HepG2 (cell line): ENCODE results near the gene OR52E2. TPM values are rescaled to one million over a fixed set of nuclear protein-coding genes. Genes with fewer than 3 reads are reported as not detected.

Experiments used
- ATAC-seq: fragments of 200-7000 bp; cut with Tn5 transposase; 3 replicates; pipeline ENCODE4 v1.9.1; 2020; ENCODE audit warnings: mild to moderate bottlenecking, moderate library complexity
- BruUV-seq: library from RNA; stranded (reverse); fragments of 400-500 nt; replicated peaks from 2 replicates; lab custom pipeline; 2021; lab: Mats Ljungman, UMichigan
- CTCF ChIA-PET: fragments of 300-600 bp; formaldehyde crosslinking; extraction: SDS; loops from one replicate; lab custom pipeline; 2021; ENCODE audit warnings: low total read pairs, inconsistent platforms, low intra/inter-chr PET ratio; lab: Yijun Ruan, JAX
- POLR2A ChIA-PET: fragments of 350-600 bp; sonication (Branson Sonifier 250); formaldehyde crosslinking; loops from one replicate; lab custom pipeline; 2020; ENCODE audit warnings: antibody characterized with exemption, inconsistent platforms; lab: Yijun Ruan, JAX
- DNase-seq: peaks from one replicate; pipeline ENCODE4 v3.0.0-alpha.2; 2015; ENCODE audit warnings: low spot score
- FAIRE-seq: peaks from 3 replicates; lab custom pipeline; 2011; peaks lifted over from hg19 to GRCh38; lab: Jason Lieb, UNC
- H2AFZ ChIP-seq: one replicate; pipeline ENCODE4 v1.6.1; 2011; ENCODE audit warnings: low read length, inconsistent platforms
- H3K27ac ChIP-seq: fragments of 300-600 bp; 3 replicates; pipeline ENCODE4 v1.8.0; 2011; ENCODE audit warnings: mixed run types, mild to moderate bottlenecking, mixed read lengths, low read length, inconsistent platforms; ENCODE audit not compliant: insufficient read depth; ENCODE audit errors: extremely low read length
- H3K27me3 ChIP-seq, 2 experiments: fragments of 200-600 bp in 1 of 2; 2 replicates in 1 of 2; 3 replicates in 1 of 2; pipeline versions ENCODE4 v1.6.0 to v1.8.0; 2011; ENCODE audit warnings: low read length in 2 of 2, mild to moderate bottlenecking in 2 of 2, moderate library complexity in 2 of 2, inconsistent platforms in 1 of 2; ENCODE audit not compliant: insufficient read depth in 2 of 2, control insufficient read depth in 1 of 2
- H3K36me3 ChIP-seq, 2 experiments: fragments of 200-600 bp in 1 of 2; replicated peaks in 1 of 2; 2 replicates in 1 of 2; 3 replicates in 1 of 2; pipeline versions ENCODE4 v1.5.1 to v1.8.0; 2011; ENCODE audit warnings: low read length in 2 of 2, inconsistent platforms in 1 of 2; ENCODE audit not compliant: insufficient read depth in 2 of 2, control insufficient read depth in 1 of 2
- H3K4me1 ChIP-seq: 2 replicates; pipeline ENCODE4 v1.5.1; 2012; ENCODE audit warnings: low read length, inconsistent platforms; ENCODE audit not compliant: insufficient read depth
- H3K4me2 ChIP-seq: 2 replicates; pipeline ENCODE4 v1.6.0; 2011; ENCODE audit warnings: low read depth, low read length, inconsistent platforms
- H3K4me3 ChIP-seq, 3 experiments: fragments of 200-600 bp in 1 of 3; sonication (generic), shearing (Covaris generic) in 1 of 3; replicated peaks in 1 of 3; 2 replicates each; pipeline ENCODE4 v1.5.1; 2011 to 2016; ENCODE audit warnings: low read length in 3 of 3, inconsistent platforms in 2 of 3, low read depth in 2 of 3, mild to moderate bottlenecking in 2 of 3, control low read depth in 1 of 3, mixed read lengths in 1 of 3; ENCODE audit not compliant: insufficient read depth in 1 of 3
- H3K79me2 ChIP-seq: one replicate; pipeline ENCODE4 v1.6.1; 2011; ENCODE audit warnings: low read length, inconsistent platforms; ENCODE audit not compliant: insufficient read depth
- H3K9ac ChIP-seq: 2 replicates; pipeline ENCODE4 v1.6.0; 2011; ENCODE audit warnings: mild to moderate bottlenecking, low read depth, low read length, inconsistent platforms; ENCODE audit not compliant: insufficient read depth
- H3K9me3 ChIP-seq: 2 replicates; pipeline ENCODE4 v1.5.1; 2012; ENCODE audit warnings: mild to moderate bottlenecking, low read length
- H4K20me1 ChIP-seq: 2 replicates; pipeline ENCODE4 v1.6.0; 2011; ENCODE audit warnings: inconsistent platforms, mild to moderate bottlenecking, low read length, moderate library complexity; ENCODE audit not compliant: insufficient read depth
- CBX2 ChIP-seq, 2 experiments: fragments of 200-600 bp in 1 of 2; sonication (generic); formaldehyde crosslinking in 1 of 2; IDR thresholded peaks; 2 replicates each; pipeline versions ENCODE4 v1.7.0 to v1.8.1; 2018 to 2022; ENCODE audit warnings: low read depth in 2 of 2, low read length in 1 of 2, mild to moderate bottlenecking in 1 of 2, missing genetic modification reagents in 1 of 2
- EP300 ChIP-seq, 3 experiments: sonication (generic) in 1 of 3; formaldehyde crosslinking in 1 of 3; IDR thresholded peaks; 2 replicates each; pipeline versions ENCODE4 v1.5.1 to v1.6.1; 2011 to 2020; ENCODE audit warnings: low read depth in 2 of 3, low read length in 2 of 3, borderline replicate concordance in 1 of 3, improper control_type of control experiment in 1 of 3, mild to moderate bottlenecking in 1 of 3, missing genetic modification reagents in 1 of 3, moderate library complexity in 1 of 3
- GPN1 ChIP-seq: sonication (generic); formaldehyde crosslinking; IDR thresholded peaks from 2 replicates; pipeline ENCODE4 v1.5.1; 2020; ENCODE audit warnings: missing genetic modification reagents, borderline replicate concordance
- HDAC2 ChIP-seq: sonication (generic); formaldehyde crosslinking; IDR thresholded peaks from 2 replicates; pipeline ENCODE4 v1.4.0; 2020; ENCODE audit warnings: missing genetic modification reagents
- ISX ChIP-seq: sonication (generic); formaldehyde crosslinking; conservative IDR thresholded peaks from 2 replicates; pipeline ENCODE4 v1.5.0; 2020; ENCODE audit warnings: missing genetic modification reagents
- MAFF ChIP-seq: IDR thresholded peaks from 2 replicates; pipeline ENCODE4 v1.6.1; 2011; ENCODE audit warnings: low read depth, low read length, improper control_type of control experiment
- MYNN ChIP-seq: sonication (generic); formaldehyde crosslinking; IDR thresholded peaks from 2 replicates; pipeline ENCODE4 v1.4.0; 2020; ENCODE audit warnings: mild to moderate bottlenecking, low read depth, missing genetic modification reagents
- NR2F1 ChIP-seq, 2 experiments: fragments of 450-650 bp in 1 of 2; formaldehyde crosslinking in 1 of 2; IDR thresholded peaks; 2 replicates each; pipeline versions ENCODE4 v1.5.0 to v1.6.1; 2016 to 2020; ENCODE audit warnings: mild to moderate bottlenecking in 1 of 2, missing compliant biosample characterization in 1 of 2, missing genetic modification reagents in 1 of 2, moderate library complexity in 1 of 2
- NRL ChIP-seq: sonication (generic); formaldehyde crosslinking; IDR thresholded peaks from 2 replicates; pipeline ENCODE4 v1.5.0; 2020; ENCODE audit warnings: missing genetic modification reagents, mild to moderate bottlenecking, moderate library complexity, borderline replicate concordance
- SIX1 ChIP-seq: sonication (generic); formaldehyde crosslinking; IDR thresholded peaks from 2 replicates; pipeline ENCODE4 v1.4.0; 2020; ENCODE audit warnings: missing genetic modification reagents, borderline replicate concordance
- ZBTB3 ChIP-seq: sonication (generic); formaldehyde crosslinking; IDR thresholded peaks from 2 replicates; pipeline ENCODE4 v1.4.0; 2020; ENCODE audit warnings: low read depth, mild to moderate bottlenecking, moderate library complexity, missing genetic modification reagents, borderline replicate concordance
- ZFP36 ChIP-seq: fragments of 150-350 bp; IDR thresholded peaks from 2 replicates; pipeline ENCODE4 v1.6.1; 2018; ENCODE audit warnings: borderline replicate concordance, low read length, low read depth; ENCODE audit not compliant: partially characterized antibody
- ZNF276 ChIP-seq: sonication (generic); formaldehyde crosslinking; IDR thresholded peaks from 2 replicates; pipeline ENCODE4 v1.4.0; 2020; ENCODE audit warnings: mild to moderate bottlenecking, low read depth, missing genetic modification reagents
- ZNF280B ChIP-seq: sonication (generic); formaldehyde crosslinking; IDR thresholded peaks from 2 replicates; pipeline ENCODE4 v1.5.0; 2020; ENCODE audit warnings: missing genetic modification reagents, mild to moderate bottlenecking, borderline replicate concordance
- ZNF577 ChIP-seq: sonication (generic); formaldehyde crosslinking; IDR thresholded peaks from 2 replicates; pipeline ENCODE4 v1.4.0; 2020; ENCODE audit warnings: mild to moderate bottlenecking, low read depth, missing genetic modification reagents, borderline replicate concordance
- ZNF670 ChIP-seq: sonication (generic); formaldehyde crosslinking; IDR thresholded peaks from 2 replicates; pipeline ENCODE4 v1.8.0; 2022; ENCODE audit warnings: mild to moderate bottlenecking, missing genetic modification reagents, borderline replicate concordance
- in situ Hi-C: cut with HindIII; loops from 2 replicates; pipeline ENCODE4 v1.10.0; 2017; ENCODE audit warnings: low pct_unique_long_range_greater_than_20kb; ENCODE audit not compliant: extremely low pct_ligation_motif_present
- intact Hi-C: fragments of 100-400 bp; cut with micrococcal nuclease; formaldehyde crosslinking; loops from one replicate; pipeline ENCODE4 v1.10.0; 2022; ENCODE audit not compliant: unreplicated experiment
- polyA plus RNA-seq, 8 experiments: library from polyadenylated mRNA; depleted of rRNA in 3 of 8; stranded (reverse) in 7 of 8; unstranded in 1 of 8; fragments of >200 nt; fragmentation: Illumina TruSeq in 4 of 8; extraction: Trizol in 4 of 8; gene quantifications; 2 replicates each; pipeline versions ENCODE4 v1.2.1 to v1.2.3, GENCODE V29; 2011 to 2016; ENCODE audit warnings: low read depth in 4 of 8, missing spikeins in 1 of 8, mixed read lengths in 1 of 8; ENCODE audit not compliant: insufficient read depth in 1 of 8
- total RNA-seq, 5 experiments: library from RNA; depleted of rRNA; stranded (reverse); fragments of >200 nt; fragmentation: Illumina TruSeq; extraction: Trizol; gene quantifications; 2 replicates each; pipeline ENCODE4 v1.2.3, GENCODE V29; 2016; ENCODE audit warnings: low read depth in 1 of 5
- TF ChIP-seq, protein P1 (sequence below): sonication (generic); formaldehyde crosslinking; IDR thresholded peaks from 2 replicates; pipeline ENCODE4 v1.8.1; 2023; ENCODE audit warnings: missing genetic modification reagents, mild to moderate bottlenecking, borderline replicate concordance

The OR52E2 gene
- total and polyA plus RNA-seq, 2 of the 13 experiments (the other 11 are each of a cell fraction or from before 2014, with no cell fraction given), result not detected

- POLR2A ChIA-PET, result no interaction called here
- no peak overlapping the region for H3K4me2 ChIP-seq
- CTCF ChIA-PET, result no interaction called here
Observed at GRCh38 chr11:5088556-5088955, 29.1 kb upstream of the OR52E2 start.

More at GRCh38 chr11:5088556-5088955, 29.1 kb upstream of the OR52E2 start:
- no peaks in the 10 kb centered on the region for H3K36me3 ChIP-seq
- no peak for DNase-seq
- in situ Hi-C loops (no loop called here), intact Hi-C loops (no loop called here)
- H3K9me3 ChIP-seq, result no peaks in the 10 kb centered on the region
- no peak overlapping the region for H3K4me3 ChIP-seq
- H3K4me1 ChIP-seq, result no peaks in the 10 kb centered on the region
- peaks cover 0 to 4% of the 10 kb centered on the region in 2 experiments; a peak in 1 of 5 replicates for H3K27me3 ChIP-seq
- ATAC-seq, result no peak
- BruUV-seq, result no TSS peak
- H4K20me1 ChIP-seq, result no peaks in the 10 kb centered on the region
- no peaks in the 10 kb centered on the region for H3K79me2 ChIP-seq
- no peak for FAIRE-seq
- no peak for TF ChIP-seq ISX (CRISPR knock-in tag)
- TF ChIP-seq ZNF670, result no peak
- no peak for TF ChIP-seq ZNF577 (CRISPR knock-in tag)
- no peak for TF ChIP-seq MAFF
- TF ChIP-seq GPN1 (CRISPR knock-in tag), result no peak
- TF ChIP-seq, protein P1, sequence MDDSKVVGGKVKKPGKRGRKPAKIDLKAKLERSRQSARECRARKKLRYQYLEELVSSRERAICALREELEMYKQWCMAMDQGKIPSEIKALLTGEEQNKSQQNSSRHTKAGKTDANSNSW (CRISPR knock-in tag), result no peak
- no peak for TF ChIP-seq CBX2 (IDR thresholded peaks at IDR 0.05; ENCODE audit: low read depth, low read length)
- TF ChIP-seq CBX2 (CRISPR knock-in tag; IDR thresholded peaks at IDR 0.05; ENCODE audit: low read depth), result no peak
- no peak for TF ChIP-seq ZNF280B (CRISPR knock-in tag)
- TF ChIP-seq NR2F1 (CRISPR knock-in tag; IDR thresholded peaks at IDR 0.05), result no peak
- no peak for TF ChIP-seq EP300 (IDR thresholded peaks at IDR 0.05; ENCODE audit: low read depth in 2 of 2, low read length in 2 of 2)
- TF ChIP-seq EP300 (CRISPR knock-in tag; IDR thresholded peaks at IDR 0.05; ENCODE audit: borderline replicate concordance), result no peak
- no peak for TF ChIP-seq ZFP36
- TF ChIP-seq MYNN, result no peak
- TF ChIP-seq ZNF276 (CRISPR knock-in tag), result no peak
- no peak for TF ChIP-seq ZBTB3
- TF ChIP-seq NRL (CRISPR knock-in tag), result no peak
- TF ChIP-seq SIX1 (CRISPR knock-in tag), result no peak
- no peak for TF ChIP-seq HDAC2 (CRISPR knock-in tag)
- TF ChIP-seq, all 625 proteins: peak for 0
- Histone ChIP-seq H2AFZ (no peak overlapping the region), H3K27ac (no peak overlapping the region), H3K9ac (no peak overlapping the region)
